IMR-90 (cell line): ENCODE data around the gene SLC6A16. TPM values are rescaled to one million over a fixed set of nuclear protein-coding genes. Genes with fewer than 3 reads are reported as not detected.

Experiments
- ATAC-seq: fragments of 200-7000 bp; cut with Tn5 transposase; 2 replicates; pipeline ENCODE4 v1.9.1; 2020; ENCODE audit warnings: low read depth, mild to moderate bottlenecking, moderate library complexity
- BruUV-seq: library from RNA; stranded (reverse); fragments of 400-500 nt; replicated peaks from 2 replicates; lab custom pipeline; 2021; lab: Mats Ljungman, UMichigan
- CTCF ChIA-PET: fragments of 300-600 bp; formaldehyde crosslinking; extraction: SDS; loops from one replicate; lab custom pipeline; 2021; ENCODE audit warnings: antibody characterized with exemption; lab: Yijun Ruan, JAX
- POLR2A ChIA-PET: fragments of 300-600 bp; sonication (Branson Sonifier 250); formaldehyde crosslinking; loops from one replicate; lab custom pipeline; 2022; ENCODE audit warnings: antibody characterized with exemption; ENCODE audit not compliant: unreplicated experiment; lab: Charles Lee
- DNase-seq: peaks from one replicate; pipeline ENCODE4 v3.0.0; 2013
- H2AFZ ChIP-seq: replicated peaks from 2 replicates; pipeline ENCODE3; 2013; ENCODE audit warnings: low read length, mild to moderate bottlenecking; ENCODE audit not compliant: poor library complexity
- H2AK5ac ChIP-seq: 2 replicates; pipeline ENCODE4 v1.6.1; 2013; ENCODE audit warnings: low read depth, low read length, inconsistent platforms
- H2AK9ac ChIP-seq: replicated peaks from 2 replicates; pipeline ENCODE3; 2013; ENCODE audit warnings: mild to moderate bottlenecking, low read depth, low read length, moderate library complexity; ENCODE audit not compliant: poor library complexity
- H2BK120ac ChIP-seq: 2 replicates; pipeline ENCODE4 v1.6.1; 2013; ENCODE audit warnings: low read depth, low read length, inconsistent platforms
- H2BK15ac ChIP-seq: 3 replicates; pipeline ENCODE4 v1.6.1; 2013; ENCODE audit warnings: low read depth, low read length, inconsistent platforms
- H2BK20ac ChIP-seq: 2 replicates; pipeline ENCODE4 v1.6.1; 2013; ENCODE audit warnings: low read depth, mild to moderate bottlenecking, inconsistent platforms, low read length, moderate library complexity
- H2BK5ac ChIP-seq: 2 replicates; pipeline ENCODE4 v1.6.1; 2013; ENCODE audit warnings: mild to moderate bottlenecking, low read depth, low read length, inconsistent platforms; ENCODE audit not compliant: poor library complexity, severe bottlenecking
- H3K14ac ChIP-seq: replicated peaks from 2 replicates; pipeline ENCODE4 v1.6.1; 2013; ENCODE audit warnings: low read depth, low read length, inconsistent platforms
- H3K18ac ChIP-seq: 2 replicates; pipeline ENCODE4 v1.6.1; 2013; ENCODE audit warnings: low read depth, low read length, control low read depth
- H3K23ac ChIP-seq: 2 replicates; pipeline ENCODE4 v1.6.1; 2013; ENCODE audit warnings: low read depth, low read length, inconsistent platforms
- H3K27ac ChIP-seq: 2 replicates; pipeline ENCODE4 v1.5.1; 2013; ENCODE audit warnings: mild to moderate bottlenecking, control low read depth, low read length; ENCODE audit not compliant: insufficient read depth
- H3K27me3 ChIP-seq: 2 replicates; pipeline ENCODE4 v1.6.1; 2013; ENCODE audit warnings: low read length; ENCODE audit not compliant: control insufficient read depth, insufficient read depth
- H3K36me3 ChIP-seq: 2 replicates; pipeline ENCODE4 v1.6.1; 2013; ENCODE audit warnings: low read length, mixed read lengths; ENCODE audit not compliant: control insufficient read depth, insufficient read depth
- H3K4ac ChIP-seq: 2 replicates; pipeline ENCODE4 v1.6.1; 2013; ENCODE audit warnings: low read depth, low read length, inconsistent platforms
- H3K4me1 ChIP-seq: 2 replicates; pipeline ENCODE4 v1.6.1; 2013; ENCODE audit warnings: low read length, mixed read lengths; ENCODE audit not compliant: control insufficient read depth, insufficient read depth
- H3K4me2 ChIP-seq: 2 replicates; pipeline ENCODE4 v1.6.1; 2013; ENCODE audit warnings: low read depth, mild to moderate bottlenecking, control low read depth, low read length, moderate library complexity
- H3K4me3 ChIP-seq: 2 replicates; pipeline ENCODE4 v1.5.1; 2013; ENCODE audit warnings: low read depth, mild to moderate bottlenecking, control low read depth, low read length, moderate library complexity; ENCODE audit not compliant: insufficient read depth
- H3K56ac ChIP-seq: 2 replicates; pipeline ENCODE4 v1.6.1; 2013; ENCODE audit warnings: low read length, inconsistent platforms; ENCODE audit not compliant: insufficient read depth; ENCODE audit errors: extremely low read depth
- H3K79me1 ChIP-seq, 2 experiments: 2 replicates each; pipeline ENCODE4 v1.6.1; 2013; ENCODE audit warnings: low read length in 2 of 2, inconsistent platforms in 1 of 2, low read depth in 1 of 2
- H3K9ac ChIP-seq: 2 replicates; pipeline ENCODE4 v1.6.1; 2013; ENCODE audit warnings: low read depth, low read length, control low read depth
- H3K9me1 ChIP-seq: 2 replicates; pipeline ENCODE4 v1.6.1; 2013; ENCODE audit warnings: low read length, inconsistent platforms; ENCODE audit not compliant: insufficient read depth
- H3K9me3 ChIP-seq: 2 replicates; pipeline ENCODE4 v1.6.1; 2013; ENCODE audit warnings: low read length; ENCODE audit not compliant: control insufficient read depth, insufficient read depth
- H4K20me1 ChIP-seq: 2 replicates; pipeline ENCODE4 v1.6.1; 2013; ENCODE audit warnings: low read length, inconsistent platforms; ENCODE audit not compliant: insufficient read depth
- H4K5ac ChIP-seq: 2 replicates; pipeline ENCODE4 v1.6.1; 2013; ENCODE audit warnings: mild to moderate bottlenecking, low read depth, low read length, control low read depth
- H4K8ac ChIP-seq, 2 experiments: 2 replicates each; pipeline ENCODE4 v1.6.1; 2013; ENCODE audit warnings: low read depth in 2 of 2, low read length in 2 of 2, control low read depth in 1 of 2, inconsistent platforms in 1 of 2
- H4K91ac ChIP-seq: 2 replicates; pipeline ENCODE4 v1.6.1; 2013; ENCODE audit warnings: low read depth, low read length, inconsistent platforms; ENCODE audit not compliant: insufficient read depth
- BHLHE40 ChIP-seq: fragments of 150-350 bp; IDR thresholded peaks from 2 replicates; pipeline ENCODE4 v1.6.1; 2016; ENCODE audit warnings: mild to moderate bottlenecking, low read depth, low read length
- CEBPB ChIP-seq: IDR thresholded peaks from 2 replicates; pipeline ENCODE4 v1.6.1; 2012; ENCODE audit warnings: low read depth, low read length, improper control_type of control experiment
- CHD1 ChIP-seq: IDR thresholded peaks from 2 replicates; pipeline ENCODE4 v1.6.1; 2012; ENCODE audit warnings: low read depth, low read length, improper control_type of control experiment
- FOS ChIP-seq: fragments of 150-350 bp; IDR thresholded peaks from 2 replicates; pipeline ENCODE4 v1.6.1; 2016; ENCODE audit warnings: low read depth, low read length
- MAFK ChIP-seq: IDR thresholded peaks from 2 replicates; pipeline ENCODE4 v1.6.1; 2012; ENCODE audit warnings: low read depth, low read length, improper control_type of control experiment
- MAZ ChIP-seq: IDR thresholded peaks from 2 replicates; pipeline ENCODE4 v1.6.1; 2012; ENCODE audit warnings: low read depth, mild to moderate bottlenecking, low read length, improper control_type of control experiment, moderate library complexity, borderline replicate concordance
- MXI1 ChIP-seq: IDR thresholded peaks from 2 replicates; pipeline ENCODE4 v1.6.1; 2012; ENCODE audit warnings: low read depth, mild to moderate bottlenecking, low read length, moderate library complexity, borderline replicate concordance
- POLR2A ChIP-seq: IDR thresholded peaks from 2 replicates; pipeline ENCODE4 v1.6.1; 2012; ENCODE audit warnings: mild to moderate bottlenecking, low read depth, low read length
- RCOR1 ChIP-seq: IDR thresholded peaks from 2 replicates; pipeline ENCODE4 v1.6.1; 2012; ENCODE audit warnings: mild to moderate bottlenecking, low read length, improper control_type of control experiment; ENCODE audit not compliant: insufficient replicate concordance
- USF2 ChIP-seq: fragments of 150-350 bp; IDR thresholded peaks from 2 replicates; pipeline ENCODE4 v1.6.1; 2017; ENCODE audit warnings: mild to moderate bottlenecking, antibody characterized with exemption, low read length, low read depth
- WGBS, 2 experiments: methylation state at CpG; one replicate each; pipeline versions ENCODE4 v1.1.5 to v1.1.7; 2013; ENCODE audit warnings: missing lambda C conversion rate in 2 of 2; ENCODE audit not compliant: insufficient read length in 1 of 2; ENCODE audit errors: extremely low coverage in 2 of 2; 5-methylcytosine and 5-hydroxymethylcytosine counted together
- dilution Hi-C: fragments of 300-500 bp; cut with HindIII; formaldehyde crosslinking; loops from one replicate; pipeline ENCODE4 v1.14.3; 2018; ENCODE audit warnings: low sequenced_read_pairs; ENCODE audit not compliant: unreplicated experiment
- in situ Hi-C: fragments of 300-500 bp; cut with MboI; formaldehyde crosslinking; loops from 3 replicates; pipeline ENCODE4 v1.14.3; 2019; ENCODE audit warnings: low sequenced_read_pairs, inconsistent platforms, mixed read lengths
- intact Hi-C: fragments of 100-400 bp; cut with micrococcal nuclease; formaldehyde crosslinking; loops from 2 replicates; pipeline ENCODE4 v1.10.0; 2022
- polyA plus RNA-seq, 3 experiments: library from polyadenylated mRNA; depleted of rRNA; stranded (reverse); fragments of >200 nt; gene quantifications; 2 replicates each; pipeline ENCODE4 v1.2.3, GENCODE V29; 2012; ENCODE audit warnings: low replicate concordance in 1 of 3
- total RNA-seq: library from RNA; depleted of rRNA; stranded (reverse); fragments of >200 nt; gene quantifications from 2 replicates; pipeline ENCODE4 v1.2.3, GENCODE V29; 2012

SLC6A16 gene
- total and polyA plus RNA-seq, 2 of the 4 experiments (the other 2 are of a cell fraction): 0.18 to 0.89 TPM

- Histone ChIP-seq H3K9me3 (no peaks in the 10 kb centered on the region), H2BK120ac (no peak overlapping the region), H4K20me1 (0 out of 2 replicates have a peak, but pooled peaks cover 5% of the 10 kb centered on the region), H3K79me1 (no peaks in the 10 kb centered on the region), H4K5ac (no peak overlapping the region), H2AK5ac (no peak overlapping the region), H3K27me3 (no peaks in the 10 kb centered on the region), H3K4ac (no peak overlapping the region), H3K4me3 (no peak overlapping the region), H2AFZ (no peak overlapping the region), H2BK5ac (no peak overlapping the region), H3K9ac (no peak overlapping the region), H2BK15ac (no peak overlapping the region), H3K14ac (no peak overlapping the region), H2BK20ac (no peak overlapping the region), H3K56ac (no peak overlapping the region), H2AK9ac (no peak overlapping the region), H3K36me3 (peaks cover 2% of the 10 kb centered on the region), H3K9me1 (peaks cover 7% of the 10 kb centered on the region; the same call in 1 of the 2 replicates), H3K18ac (no peak overlapping the region), H3K4me1 (no peaks in the 10 kb centered on the region), H3K23ac (no peak overlapping the region), H4K8ac (no peak overlapping the region), H3K27ac (no peak overlapping the region), H4K91ac (no peak overlapping the region), H3K4me2 (no peak overlapping the region)
- DNase-seq (no peak), ATAC-seq (no peak)
- BruUV-seq: no TSS peak
- in situ Hi-C loops (no loop called here), intact Hi-C loops (loop anchor here (1.0 kb wide), 1 partner anchor 62 kb away; no protein-coding TSS in a partner anchor), dilution Hi-C loops (no loop called here)
- TF ChIP-seq USF2 (no peak), MXI1 (no peak), RCOR1 (no peak), CHD1 (no peak), FOS (no peak), MAZ (no peak), CEBPB (no peak), MAFK (no peak), BHLHE40 (no peak), POLR2A (no peak)
- CTCF ChIA-PET: no interaction called here
- POLR2A ChIA-PET: no interaction called here
- no CpG with 5 or more reads among the region's 2 CpGs for WGBS, 2 experiments
Observed at GRCh38 chr19:49328741-49329140, 3.8 kb upstream of the SLC6A16 start.
